Measurements from ENCODE around the gene CNTN4. TPM values are rescaled to one million over a fixed set of nuclear protein-coding genes. Genes with fewer than 3 reads are reported as not detected.

CNTN4 gene
- total and polyA plus RNA-seq, 2 of the 8 experiments (the other 6 are each of a cell fraction or from before 2014, with no cell fraction given) = 0.41 to 2.2 TPM

GRCh38 chr3:2823031-2823430, 724.4 kb downstream of the CNTN4 start (continued):
- TF ChIP-seq EZH2 (IDR thresholded peaks at IDR 0.05; ENCODE audit: low read depth, low read length, severe bottlenecking) = no peak
- TF ChIP-seq POLR2AphosphoS5 (IDR thresholded peaks at IDR 0.05; ENCODE audit: low read depth, low read length) = no peak
